Activated CD8-positive, alpha-beta T cell treated with anti-CD3 and anti-CD28 coated beads, Interleukin-2, amount 10 ng/mL, durations not matched to agents 7 days and 5 days (primary cell): ENCODE results near the gene LCE7A. TPM values are rescaled to one million over a fixed set of nuclear protein-coding genes. Genes with fewer than 3 reads are reported as not detected.

ENCODE experiments used
- ATAC-seq: fragments of 150-1000 bp; cut with Tn5 transposase; one replicate; pipeline ENCODE4 v1.10.0; 2021; ENCODE audit warnings: moderate library complexity
- CTCF ChIA-PET: fragments of 350-600 bp; sonication (Branson Sonifier 250); formaldehyde crosslinking; loops from one replicate; lab custom pipeline; 2021; ENCODE audit warnings: antibody characterized with exemption; lab: Charles Lee
- POLR2A ChIA-PET: fragments of 350-600 bp; sonication (Branson Sonifier 250); formaldehyde crosslinking; loops from one replicate; lab custom pipeline; 2021; ENCODE audit warnings: antibody characterized with exemption; lab: Charles Lee
- DNase-seq: peaks from one replicate; pipeline ENCODE4 v3.0.0-alpha.2; 2020
- H3K27ac Mint-ChIP-seq: one replicate; pipeline ENCODE4 v1.8.0; 2021; ENCODE audit warnings: mild to moderate bottlenecking, mixed read lengths
- H3K27me3 Mint-ChIP-seq: one replicate; pipeline ENCODE4 v1.8.0; 2021; ENCODE audit warnings: low read depth, mixed read lengths
- H3K36me3 Mint-ChIP-seq: one replicate; pipeline ENCODE4 v1.8.0; 2021; ENCODE audit warnings: low read depth, mixed read lengths
- H3K4me1 Mint-ChIP-seq: one replicate; pipeline ENCODE4 v1.8.0; 2021; ENCODE audit warnings: low read depth, mixed read lengths
- H3K4me3 Mint-ChIP-seq: one replicate; pipeline ENCODE4 v1.8.0; 2021; ENCODE audit warnings: mild to moderate bottlenecking, mixed read lengths
- H3K9me3 Mint-ChIP-seq: one replicate; pipeline ENCODE4 v1.8.0; 2022; ENCODE audit warnings: mixed read lengths; ENCODE audit not compliant: insufficient read depth
- total RNA-seq, 2 experiments: library from RNA; stranded (reverse); gene quantifications; one replicate each; pipeline ENCODE4 v1.2.3, GENCODE V29; 2021

LCE7A gene
- total RNA-seq, 2 experiments from 2014 or later, result not detected

GRCh38 chr1:152884085-152884484 lies 24.3 kb downstream of the LCE7A start:
- H3K4me1 Mint-ChIP-seq, result no peaks in the 10 kb centered on the region

GRCh38 chr1:152884506-152884905 lies 24.7 kb downstream of the LCE7A start:
- Mint-ChIP-seq H3K4me1 (no peaks in the 10 kb centered on the region), H3K27ac (no peak overlapping the region), H3K36me3 (no peaks in the 10 kb centered on the region), H3K9me3 (no peaks in the 10 kb centered on the region), H3K4me3 (no peak overlapping the region), H3K27me3 (peaks cover 5% of the 10 kb centered on the region)
- CTCF ChIA-PET, result no interaction called here
- ATAC-seq (no peak), DNase-seq (no peak)
- POLR2A ChIA-PET, result no interaction called here

More at GRCh38 chr1:152884085-152884484, 24.3 kb downstream of the LCE7A start:
- Mint-ChIP-seq H3K27me3 (peaks cover 5% of the 10 kb centered on the region), H3K9me3 (no peaks in the 10 kb centered on the region), H3K36me3 (no peaks in the 10 kb centered on the region), H3K27ac (no peak overlapping the region), H3K4me3 (no peak overlapping the region)
- no peak for DNase-seq
- no peak for ATAC-seq
- POLR2A ChIA-PET, result no interaction called here
- CTCF ChIA-PET, result interaction anchor here (0.8 kb wide), 1 partner anchor 14 kb away, joined by 3 read pairs; no protein-coding TSS in a partner anchor

GRCh38 chr1:152884966-152885624 lies 25.3 kb downstream of the LCE7A start:
- no peak for DNase-seq
- CTCF ChIA-PET, result no interaction called here
- ATAC-seq, result no peak
- H3K27ac Mint-ChIP-seq, result no peak overlapping the region
- POLR2A ChIA-PET, result no interaction called here
- H3K36me3 Mint-ChIP-seq, result no peaks in the 10 kb centered on the region
- no peaks in the 10 kb centered on the region for H3K4me1 Mint-ChIP-seq
- H3K9me3 Mint-ChIP-seq, result no peaks in the 10 kb centered on the region
- no peak overlapping the region for H3K4me3 Mint-ChIP-seq
- H3K27me3 Mint-ChIP-seq, result peaks cover 7% of the 10 kb centered on the region

- Mint-ChIP-seq H3K4me3 (no peak overlapping the region), H3K36me3 (no peaks in the 10 kb centered on the region), H3K27ac (no peak overlapping the region), H3K27me3 (peaks cover 12% of the 10 kb centered on the region), H3K9me3 (no peaks in the 10 kb centered on the region), H3K4me1 (no peaks in the 10 kb centered on the region)
- ChIA-PET POLR2A (interaction anchor here (0.6 kb wide), 1 partner anchor 9 kb away, joined by 3 read pairs; no protein-coding TSS in a partner anchor), CTCF (no interaction called here)
- DNase-seq, result no peak
- no peak for ATAC-seq
Measured at GRCh38 chr1:152886085-152886484, 26.3 kb downstream of the LCE7A start.

- ATAC-seq, result no peak
- no peaks in the 10 kb centered on the region for H3K36me3 Mint-ChIP-seq
- no peak overlapping the region for H3K27ac Mint-ChIP-seq
- no peak for DNase-seq
- ChIA-PET POLR2A (no interaction called here), CTCF (no interaction called here)
- H3K4me1 Mint-ChIP-seq, result no peaks in the 10 kb centered on the region
- H3K27me3 Mint-ChIP-seq, result peaks cover 15% of the 10 kb centered on the region
- no peak overlapping the region for H3K4me3 Mint-ChIP-seq
- no peaks in the 10 kb centered on the region for H3K9me3 Mint-ChIP-seq
Measured at GRCh38 chr1:152886758-152887409, 27.1 kb downstream of the LCE7A start.

- Mint-ChIP-seq H3K4me1 (no peaks in the 10 kb centered on the region), H3K27me3 (peaks cover 21% of the 10 kb centered on the region), H3K36me3 (no peaks in the 10 kb centered on the region), H3K27ac (no peak overlapping the region), H3K4me3 (no peak overlapping the region), H3K9me3 (no peaks in the 10 kb centered on the region)
- no peak for DNase-seq
- ChIA-PET CTCF (interaction anchor here (1.0 kb wide), 1 partner anchor 10 kb away, joined by 4 read pairs; the partner anchor contains the start of gene SMCP), POLR2A (no interaction called here)
- ATAC-seq, result no peak
Measured at GRCh38 chr1:152888126-152888525, 28.3 kb downstream of the LCE7A start.

- no peak overlapping the region for H3K27ac Mint-ChIP-seq
- DNase-seq (no peak), ATAC-seq (no peak)
- ChIA-PET CTCF (no interaction called here), POLR2A (no interaction called here)
- no peaks in the 10 kb centered on the region for H3K9me3 Mint-ChIP-seq
- H3K36me3 Mint-ChIP-seq, result no peaks in the 10 kb centered on the region
- H3K4me3 Mint-ChIP-seq, result no peak overlapping the region
- H3K27me3 Mint-ChIP-seq, result peaks cover 12% of the 10 kb centered on the region
- H3K4me1 Mint-ChIP-seq, result no peaks in the 10 kb centered on the region
Measured at GRCh38 chr1:152899027-152899426, 39.2 kb downstream of the LCE7A start.

GRCh38 chr1:152899883-152900282 lies 40.1 kb downstream of the LCE7A start:
- ATAC-seq (no peak), DNase-seq (no peak)
- CTCF ChIA-PET, result no interaction called here
- H3K4me3 Mint-ChIP-seq, result no peak overlapping the region
- POLR2A ChIA-PET, result no interaction called here
- no peaks in the 10 kb centered on the region for H3K36me3 Mint-ChIP-seq
- peaks cover 8% of the 10 kb centered on the region for H3K27me3 Mint-ChIP-seq
- no peaks in the 10 kb centered on the region for H3K9me3 Mint-ChIP-seq
- H3K27ac Mint-ChIP-seq, result no peak overlapping the region
- H3K4me1 Mint-ChIP-seq, result no peaks in the 10 kb centered on the region

GRCh38 chr1:152901631-152902030 lies 41.8 kb downstream of the LCE7A start:
- POLR2A ChIA-PET, result no interaction called here
- CTCF ChIA-PET, result no interaction called here
- H3K36me3 Mint-ChIP-seq, result no peaks in the 10 kb centered on the region
- H3K27ac Mint-ChIP-seq, result no peak overlapping the region
- no peak for DNase-seq
- no peaks in the 10 kb centered on the region for H3K9me3 Mint-ChIP-seq
- no peak for ATAC-seq
- H3K27me3 Mint-ChIP-seq, result peaks cover 8% of the 10 kb centered on the region
- H3K4me1 Mint-ChIP-seq, result no peaks in the 10 kb centered on the region
- H3K4me3 Mint-ChIP-seq, result no peak overlapping the region

- ATAC-seq, result no peak
- no peaks in the 10 kb centered on the region for H3K9me3 Mint-ChIP-seq
- H3K27me3 Mint-ChIP-seq, result peaks cover 8% of the 10 kb centered on the region
- no peak overlapping the region for H3K4me3 Mint-ChIP-seq
- H3K4me1 Mint-ChIP-seq, result no peaks in the 10 kb centered on the region
- DNase-seq, result no peak
- no peaks in the 10 kb centered on the region for H3K36me3 Mint-ChIP-seq
- CTCF ChIA-PET, result no interaction called here
- no peak overlapping the region for H3K27ac Mint-ChIP-seq
- POLR2A ChIA-PET, result no interaction called here
Measured at GRCh38 chr1:152902636-152903035, 42.8 kb downstream of the LCE7A start.

GRCh38 chr1:152904688-152905440 lies 45.1 kb downstream of the LCE7A start:
- Mint-ChIP-seq H3K36me3 (no peaks in the 10 kb centered on the region), H3K4me1 (no peaks in the 10 kb centered on the region), H3K4me3 (no peak overlapping the region), H3K27me3 (peaks cover 4% of the 10 kb centered on the region), H3K9me3 (no peaks in the 10 kb centered on the region), H3K27ac (no peak overlapping the region)
- DNase-seq (no peak), ATAC-seq (no peak)
- CTCF ChIA-PET, result no interaction called here
- POLR2A ChIA-PET, result no interaction called here

- POLR2A ChIA-PET, result no interaction called here
- DNase-seq (no peak), ATAC-seq (no peak)
- Mint-ChIP-seq H3K4me3 (no peak overlapping the region), H3K27ac (no peak overlapping the region), H3K36me3 (no peaks in the 10 kb centered on the region), H3K9me3 (no peaks in the 10 kb centered on the region), H3K27me3 (no peaks in the 10 kb centered on the region), H3K4me1 (no peaks in the 10 kb centered on the region)
- CTCF ChIA-PET, result no interaction called here
Measured at GRCh38 chr1:152906023-152906565, 46.3 kb downstream of the LCE7A start.
